ENCODE results near the gene AGMO.

Gene AGMO

GRCh38 chr7:15470825-15471668 is 90.8 kb downstream of the AGMO start:
- TF ChIP-seq CTCF (IDR thresholded peaks at IDR 0.05; ENCODE audit: low read length, missing control alignments), result no peak
- DNase-seq (ENCODE audit: low read depth), result no peak
- no peak overlapping the region for H3K4me3 ChIP-seq (replicated peaks; ENCODE audit: low read depth, low read length)

GRCh38 chr7:15464667-15465121 is 97.1 kb downstream of the AGMO start:
- DNase-seq (ENCODE audit: low read depth), result no peak
- H3K4me3 ChIP-seq (replicated peaks; ENCODE audit: low read depth, low read length), result no peak overlapping the region
- TF ChIP-seq CTCF (IDR thresholded peaks at IDR 0.05; ENCODE audit: low read length, missing control alignments), result no peak

- DNase-seq (ENCODE audit: low read depth), result peak; percentile 33
- TF ChIP-seq CTCF (IDR thresholded peaks at IDR 0.05; ENCODE audit: low read length, missing control alignments), result no peak
- H3K4me3 ChIP-seq (replicated peaks; ENCODE audit: low read depth, low read length), result no peak overlapping the region
Measured at GRCh38 chr7:15463801-15464666, 97.8 kb downstream of the AGMO start.

GRCh38 chr7:15462721-15463389 is 99.0 kb downstream of the AGMO start:
- no peak for DNase-seq (ENCODE audit: low read depth)
- no peak overlapping the region for H3K4me3 ChIP-seq (replicated peaks; ENCODE audit: low read depth, low read length)
- no peak for TF ChIP-seq CTCF (IDR thresholded peaks at IDR 0.05; ENCODE audit: low read length, missing control alignments)

- no peak for TF ChIP-seq CTCF (IDR thresholded peaks at IDR 0.05; ENCODE audit: low read length, missing control alignments)
- no peak overlapping the region for H3K4me3 ChIP-seq (replicated peaks; ENCODE audit: low read depth, low read length)
- DNase-seq (ENCODE audit: low read depth), result peak; percentile 83
Measured at GRCh38 chr7:15461576-15461975, 100.2 kb downstream of the AGMO start.

- peak; percentile 21 for DNase-seq (ENCODE audit: low read depth)
- no peak for TF ChIP-seq CTCF (IDR thresholded peaks at IDR 0.05; ENCODE audit: low read length, missing control alignments)
- H3K4me3 ChIP-seq (replicated peaks; ENCODE audit: low read depth, low read length), result no peak overlapping the region
Measured at GRCh38 chr7:15459018-15459615, 102.7 kb downstream of the AGMO start.
